Measurements from ENCODE around the gene EIF2S2.

EIF2S2 gene

DNA sequence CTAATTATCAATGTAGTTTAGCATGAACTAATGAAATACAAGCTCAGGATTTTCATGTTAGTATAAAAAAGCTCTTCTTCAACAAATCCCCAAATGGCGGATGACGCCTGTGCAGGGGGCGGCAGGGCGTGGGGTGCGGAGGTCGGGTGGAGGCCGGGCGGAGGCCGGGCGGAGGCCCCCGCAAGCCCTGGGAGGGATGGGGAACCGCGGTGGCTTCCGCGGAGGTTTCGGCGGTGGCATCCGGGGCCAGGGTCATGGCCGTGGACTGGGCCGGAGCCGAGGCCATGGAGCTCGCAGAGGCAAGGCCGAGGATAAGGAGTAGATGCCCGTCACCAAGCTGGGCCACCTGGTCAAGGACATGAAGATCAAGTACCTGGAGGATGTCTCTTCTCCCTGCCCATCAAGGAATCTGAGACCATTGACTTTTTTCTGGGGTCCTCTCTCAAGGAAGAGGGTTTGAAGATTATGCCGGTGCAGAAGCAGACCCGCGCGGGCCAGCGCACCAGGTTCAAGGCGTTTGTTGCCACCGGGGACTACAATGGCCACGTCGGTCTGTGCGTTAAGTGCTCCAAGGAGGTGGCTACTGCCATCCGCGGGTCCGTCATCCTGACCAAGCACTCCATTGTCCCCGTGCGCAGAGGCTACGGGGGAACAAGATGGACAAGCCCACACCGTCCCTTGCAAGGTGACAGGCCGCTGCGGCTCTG, 10.4 kb upstream of the EIF2S2 start:
- DNase-seq (ENCODE audit: low spot score): no peak

GRCh38 chr20:34120213-34120612, 8.2 kb upstream of the EIF2S2 start:
- DNase-seq (ENCODE audit: low spot score): no peak

DNA sequence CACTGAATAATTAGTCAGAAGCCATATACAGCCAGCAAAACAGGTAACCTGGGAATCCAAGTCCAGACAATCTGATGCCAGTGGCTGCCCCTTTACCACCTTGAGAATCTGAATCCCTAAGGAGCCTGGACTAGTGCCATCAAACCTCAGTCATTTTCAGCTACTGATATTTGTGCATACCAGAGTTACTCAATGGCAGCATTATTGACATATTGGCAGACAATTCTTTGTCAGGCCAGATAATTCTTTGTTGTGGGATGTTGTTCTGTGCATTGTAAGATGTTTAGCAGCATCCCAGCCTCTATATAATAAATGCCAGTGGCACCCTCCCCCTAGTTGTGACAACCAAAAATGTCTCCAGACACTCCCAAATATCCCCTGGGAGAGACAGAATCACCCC, 3.2 kb upstream of the EIF2S2 start:
- no peak for DNase-seq (ENCODE audit: low spot score)

DNA sequence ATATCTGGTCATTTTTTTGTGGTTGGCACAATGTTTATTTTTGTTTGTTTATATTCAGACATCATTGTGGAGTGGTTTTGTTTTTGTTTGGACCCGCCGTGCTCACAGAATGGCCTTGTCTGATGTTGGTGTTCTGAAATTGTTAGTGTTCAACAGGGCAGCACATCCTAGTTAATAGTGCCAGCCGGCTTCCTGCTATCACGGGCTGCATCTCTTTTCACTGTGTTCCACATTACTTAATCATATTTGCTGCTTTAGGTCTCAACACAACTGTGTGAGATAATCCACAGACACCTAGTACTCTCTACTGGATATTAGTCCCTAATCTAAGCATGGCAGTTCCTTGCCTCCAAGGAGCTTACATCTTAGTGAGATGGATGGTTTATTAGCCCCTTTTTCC, 2.8 kb upstream of the EIF2S2 start:
- no peak for DNase-seq (ENCODE audit: low spot score)

DNA sequence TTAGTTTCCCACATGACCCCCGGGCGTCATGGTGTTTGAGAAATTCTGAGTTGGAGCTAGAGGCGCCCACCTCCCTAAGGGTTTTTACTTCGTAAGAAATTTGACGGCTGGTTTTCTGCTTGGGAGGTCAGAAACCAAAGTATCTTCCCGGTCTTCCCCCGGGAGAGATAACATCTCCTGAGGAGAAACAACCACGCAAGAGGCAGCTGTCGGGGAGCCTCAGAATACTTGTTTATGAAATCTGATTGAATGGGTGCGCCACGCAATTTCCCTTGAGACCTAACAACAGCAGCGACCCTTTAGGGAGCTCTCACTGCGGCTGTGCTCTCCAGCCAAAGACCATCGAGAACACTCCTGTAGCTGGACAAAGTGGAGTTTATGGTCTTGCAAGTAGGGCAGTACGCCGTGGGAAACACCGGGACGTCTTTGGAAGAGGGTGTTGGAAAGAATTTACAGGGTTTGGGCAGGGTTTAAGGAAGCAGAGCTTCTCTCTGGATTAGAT, 608 bp upstream of the EIF2S2 start:
- DNase-seq (ENCODE audit: low spot score): no peak

DNA sequence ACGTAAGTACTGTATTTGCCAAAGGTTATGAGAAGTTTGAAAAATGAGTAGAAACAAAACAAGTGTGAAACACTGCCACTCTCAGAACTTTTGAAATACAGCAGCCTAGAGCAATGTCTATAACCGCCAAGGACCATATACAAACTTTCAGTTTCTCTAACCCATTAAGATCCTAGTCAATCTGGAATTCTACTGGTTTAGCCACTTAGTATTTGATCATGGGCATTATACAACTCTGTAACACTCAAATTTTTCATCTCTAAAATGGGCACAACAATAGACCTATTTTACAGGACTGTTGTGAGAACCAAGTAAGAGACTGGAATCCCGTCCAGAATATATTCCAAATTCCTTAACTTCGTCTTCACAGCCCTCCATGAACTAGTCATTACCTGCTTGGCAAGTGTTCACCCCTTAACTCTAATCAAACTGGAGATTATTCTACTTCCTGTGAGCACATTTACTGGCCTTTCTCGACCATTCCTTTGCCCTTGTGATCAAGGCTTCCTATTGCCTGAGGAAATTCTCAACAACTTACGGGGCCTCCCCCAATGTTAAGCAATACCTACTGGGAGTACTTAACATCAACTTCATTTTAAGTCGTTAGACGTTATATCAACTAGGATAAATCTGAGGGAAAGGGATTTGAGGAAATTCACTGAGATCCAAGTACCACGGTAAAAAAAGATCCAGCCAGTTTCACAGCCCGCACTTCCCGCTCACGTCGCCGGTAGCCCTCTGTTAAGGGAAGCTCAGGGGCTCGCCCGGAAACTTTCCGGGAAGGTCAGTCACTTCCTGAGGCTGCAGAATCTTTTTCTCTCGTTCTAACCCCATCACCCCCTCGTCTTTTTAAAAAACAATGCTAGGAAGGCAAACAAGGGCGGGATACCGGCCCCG, 1.1 kb downstream of the EIF2S2 start:
- DNase-seq (ENCODE audit: low spot score): peak; percentile 46

- DNase-seq (ENCODE audit: low spot score): no peak
Observed at GRCh38 chr20:34110025-34110744, 1.9 kb downstream of the EIF2S2 start.

- no peak for DNase-seq (ENCODE audit: low spot score)
Observed at GRCh38 chr20:34109442-34109841, 2.6 kb downstream of the EIF2S2 start.

GRCh38 chr20:34108616-34109174, 3.3 kb downstream of the EIF2S2 start:
- no peak for DNase-seq (ENCODE audit: low spot score)

DNA sequence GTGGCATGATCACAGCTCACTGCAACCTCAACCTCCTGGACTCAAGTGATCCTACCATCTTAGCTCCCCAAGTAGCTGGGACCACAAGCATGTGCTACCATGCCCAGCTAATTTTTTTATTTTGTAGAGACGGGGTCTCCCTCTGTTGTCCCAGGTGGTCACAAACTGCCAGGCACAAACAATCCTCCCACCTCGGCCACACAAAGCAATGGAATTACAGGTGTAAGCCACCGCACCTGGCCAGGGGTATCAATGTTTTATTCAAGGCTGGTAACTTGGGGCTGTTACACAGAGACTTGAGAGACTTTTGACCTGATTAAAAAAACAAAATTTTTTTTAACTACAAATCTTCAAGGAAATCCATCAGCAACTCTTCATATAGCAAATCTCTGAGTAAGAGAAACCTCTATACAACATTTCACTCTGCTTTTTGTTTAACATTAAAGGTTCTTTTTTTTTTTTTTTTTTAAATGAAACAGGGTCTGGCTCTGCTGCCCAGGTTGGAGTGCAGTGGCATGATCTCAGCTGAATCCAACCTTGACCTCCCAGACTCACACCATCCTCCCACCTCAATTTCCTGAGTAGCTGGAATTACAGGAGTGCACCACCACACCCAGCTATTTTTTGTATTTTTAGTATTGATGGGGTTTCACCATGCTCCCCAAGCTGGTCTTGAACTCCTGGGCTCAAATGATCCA, 5.9 kb downstream of the EIF2S2 start:
- DNase-seq (ENCODE audit: low spot score): no peak

DNA sequence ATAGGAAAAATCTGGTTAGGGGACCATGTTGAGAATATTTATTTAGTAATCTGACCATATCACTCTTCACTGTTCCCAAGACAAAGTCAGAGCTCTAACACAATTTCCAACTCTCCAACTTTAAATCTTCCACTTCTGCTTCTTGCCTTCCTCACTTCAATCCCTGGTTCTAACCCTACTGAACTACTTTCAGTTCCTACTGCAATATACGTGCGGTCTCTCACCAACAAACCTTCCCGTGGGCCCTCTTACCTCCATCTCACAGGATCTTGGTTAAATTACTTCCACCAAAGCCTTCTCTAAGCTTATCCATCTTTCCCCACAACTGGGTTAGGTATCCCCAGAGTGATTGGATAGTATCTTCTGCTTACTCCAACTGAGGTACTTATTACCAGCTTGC, 8.0 kb downstream of the EIF2S2 start:
- DNase-seq (ENCODE audit: low spot score): no peak

GRCh38 chr20:34102342-34102741, 9.7 kb downstream of the EIF2S2 start:
- no peak for DNase-seq (ENCODE audit: low spot score)

DNA sequence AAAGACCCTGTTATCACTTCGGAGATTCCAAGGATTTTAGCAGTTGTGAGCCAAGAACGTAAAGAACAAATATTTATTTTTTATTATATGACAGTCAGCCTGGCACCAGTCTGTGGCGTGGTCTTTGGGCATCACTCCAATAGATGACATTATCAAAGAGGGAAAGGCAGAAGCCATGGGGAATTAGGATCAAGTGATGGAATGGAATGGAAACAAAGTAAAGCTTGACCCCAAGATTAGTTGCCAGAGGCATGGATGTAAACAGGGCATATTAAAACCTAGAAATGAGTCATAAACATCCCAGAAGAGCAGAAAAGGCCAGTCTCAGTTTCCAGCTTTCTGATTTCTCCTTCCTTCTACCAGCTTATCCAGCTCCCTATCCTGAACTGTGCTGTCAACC, 11.5 kb downstream of the EIF2S2 start:
- no peak for DNase-seq (ENCODE audit: low spot score)

- no peak for DNase-seq (ENCODE audit: low spot score)
Observed at GRCh38 chr20:34099675-34100074, 12.4 kb downstream of the EIF2S2 start.

GRCh38 chr20:34098570-34098969, 13.5 kb downstream of the EIF2S2 start:
- DNase-seq (ENCODE audit: low spot score): no peak

DNA sequence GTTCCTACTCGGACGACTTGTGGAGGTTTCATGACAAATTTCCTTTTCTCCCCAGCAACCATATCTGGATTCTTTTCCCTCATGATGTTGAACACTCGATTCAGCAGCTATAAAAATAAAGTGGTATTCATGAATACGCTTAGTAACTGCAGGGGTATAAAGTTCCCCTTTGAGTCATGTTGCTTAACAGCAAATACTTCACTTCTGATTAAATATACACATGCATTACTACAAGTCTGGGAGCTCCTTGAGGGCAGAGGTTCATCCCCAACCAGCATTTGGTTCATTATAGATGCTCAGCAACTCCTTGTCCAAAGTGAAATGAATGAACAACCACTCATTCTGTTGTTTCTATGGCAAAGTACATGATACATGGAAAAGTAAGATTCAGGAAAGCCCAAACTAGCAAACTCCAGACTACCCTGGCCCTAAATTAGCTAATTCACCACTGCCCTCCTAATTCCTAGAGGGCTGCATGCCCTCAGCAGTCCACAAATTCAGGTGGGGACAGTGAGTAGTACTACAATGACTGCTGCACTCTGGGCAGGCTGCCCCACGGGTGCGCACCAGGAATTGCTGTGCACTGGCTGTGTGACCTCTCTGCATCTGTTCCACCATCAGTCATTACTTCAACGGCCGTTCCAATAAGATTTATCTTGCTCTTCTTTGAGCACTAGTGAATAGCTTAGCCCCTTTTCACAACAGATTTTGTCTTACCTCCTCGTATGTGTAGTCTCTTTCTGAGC, 15.2 kb downstream of the EIF2S2 start:
- DNase-seq (ENCODE audit: low spot score): no peak

DNA sequence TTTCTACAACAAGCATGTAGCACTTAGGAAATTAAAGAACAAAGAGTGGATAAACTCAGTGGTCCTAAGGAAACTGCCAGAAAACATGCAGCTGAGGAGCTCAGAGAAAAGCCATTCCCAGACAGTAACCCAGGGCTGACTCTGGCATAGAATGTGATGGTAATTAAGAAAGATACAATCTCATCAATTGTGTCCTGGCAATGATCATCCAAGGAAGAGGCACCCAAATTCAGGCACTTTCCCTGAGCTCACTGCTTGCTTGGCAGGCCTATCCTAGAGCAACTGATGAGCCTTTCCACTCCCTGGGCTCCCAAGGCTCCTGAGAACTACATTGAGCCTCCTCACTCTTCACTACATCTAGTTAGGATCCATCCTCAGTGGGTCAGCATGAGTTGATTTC, 16.2 kb downstream of the EIF2S2 start:
- DNase-seq (ENCODE audit: low spot score): no peak

- DNase-seq (ENCODE audit: low spot score): no peak
Observed at GRCh38 chr20:34093895-34094294, 18.1 kb downstream of the EIF2S2 start.

GRCh38 chr20:34091637-34092200, 20.3 kb downstream of the EIF2S2 start:
- no peak for DNase-seq (ENCODE audit: low spot score)

DNA sequence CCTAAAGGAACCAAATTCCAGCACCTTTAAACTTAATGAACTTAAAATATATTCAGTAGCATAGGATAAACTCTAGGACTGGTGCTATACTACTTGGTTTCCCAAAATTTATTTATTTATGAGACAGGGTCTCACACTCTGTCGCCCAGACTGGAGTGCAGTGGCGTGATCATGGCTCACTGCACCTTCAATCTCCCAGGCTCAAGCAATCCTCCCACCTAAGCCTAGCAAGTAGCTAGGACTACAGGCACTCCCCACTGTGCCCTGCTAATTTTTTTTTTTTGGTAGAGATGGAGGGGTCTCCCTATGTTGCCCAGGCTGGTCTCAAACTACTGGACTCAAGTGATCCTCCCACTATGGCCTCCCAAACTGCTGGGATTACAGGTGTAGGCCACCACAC, 21.4 kb downstream of the EIF2S2 start:
- no peak for DNase-seq (ENCODE audit: low spot score)
